ENCODE data around the gene DCDC1.

The DCDC1 gene

DNA sequence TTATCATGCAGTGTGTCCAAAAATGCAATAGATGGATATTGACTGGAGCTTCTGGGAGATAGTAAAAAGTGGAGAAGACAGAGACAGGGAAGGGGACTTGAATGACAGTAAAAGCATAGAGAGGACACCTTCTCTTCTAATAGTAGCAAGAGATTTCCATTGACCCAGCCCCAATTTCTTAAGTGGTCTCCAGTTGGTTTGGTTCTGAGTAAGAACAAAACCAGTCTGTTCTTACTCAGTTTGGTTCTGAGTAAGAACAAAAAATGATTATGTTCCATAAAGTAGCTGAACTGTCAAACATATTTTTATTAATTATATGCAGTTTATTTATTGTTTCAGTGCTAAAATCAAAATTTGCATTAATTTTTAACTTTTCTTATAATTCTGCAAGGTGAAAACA lies 466.6 kb downstream of the DCDC1 start:
- TF ChIP-seq, protein P1, sequence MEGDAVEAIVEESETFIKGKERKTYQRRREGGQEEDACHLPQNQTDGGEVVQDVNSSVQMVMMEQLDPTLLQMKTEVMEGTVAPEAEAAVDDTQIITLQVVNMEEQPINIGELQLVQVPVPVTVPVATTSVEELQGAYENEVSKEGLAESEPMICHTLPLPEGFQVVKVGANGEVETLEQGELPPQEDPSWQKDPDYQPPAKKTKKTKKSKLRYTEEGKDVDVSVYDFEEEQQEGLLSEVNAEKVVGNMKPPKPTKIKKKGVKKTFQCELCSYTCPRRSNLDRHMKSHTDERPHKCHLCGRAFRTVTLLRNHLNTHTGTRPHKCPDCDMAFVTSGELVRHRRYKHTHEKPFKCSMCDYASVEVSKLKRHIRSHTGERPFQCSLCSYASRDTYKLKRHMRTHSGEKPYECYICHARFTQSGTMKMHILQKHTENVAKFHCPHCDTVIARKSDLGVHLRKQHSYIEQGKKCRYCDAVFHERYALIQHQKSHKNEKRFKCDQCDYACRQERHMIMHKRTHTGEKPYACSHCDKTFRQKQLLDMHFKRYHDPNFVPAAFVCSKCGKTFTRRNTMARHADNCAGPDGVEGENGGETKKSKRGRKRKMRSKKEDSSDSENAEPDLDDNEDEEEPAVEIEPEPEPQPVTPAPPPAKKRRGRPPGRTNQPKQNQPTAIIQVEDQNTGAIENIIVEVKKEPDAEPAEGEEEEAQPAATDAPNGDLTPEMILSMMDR (IDR thresholded peaks at IDR 0.05; ENCODE audit: borderline replicate concordance, insufficient read depth, low read depth, low read length): no peak
- no peak overlapping the region for H3K4me3 ChIP-seq (ENCODE audit: low read depth, low read length)

DNA sequence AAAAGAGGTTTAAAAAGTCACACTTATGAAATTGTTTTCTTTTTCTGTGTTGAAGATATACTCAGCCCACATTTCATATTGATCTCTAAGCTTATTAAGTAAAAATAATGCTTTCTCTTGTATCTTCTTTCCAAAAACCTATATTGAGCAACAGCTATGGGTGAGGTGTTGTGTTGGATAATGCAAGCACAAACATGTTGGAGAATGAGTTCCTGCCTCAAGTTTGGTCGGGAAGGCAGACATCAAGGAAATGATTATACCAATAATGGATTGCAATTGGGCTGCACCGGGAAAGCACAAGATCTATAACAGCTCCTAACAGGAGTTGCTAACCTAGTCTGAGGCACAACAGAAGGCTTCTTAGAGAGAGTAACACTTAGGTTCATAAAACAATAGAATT lies 474.5 kb downstream of the DCDC1 start:
- H3K4me3 ChIP-seq (ENCODE audit: low read depth, low read length): no peak overlapping the region
- TF ChIP-seq, protein P1 (IDR thresholded peaks at IDR 0.05; ENCODE audit: borderline replicate concordance, insufficient read depth, low read depth, low read length): no peak

DNA sequence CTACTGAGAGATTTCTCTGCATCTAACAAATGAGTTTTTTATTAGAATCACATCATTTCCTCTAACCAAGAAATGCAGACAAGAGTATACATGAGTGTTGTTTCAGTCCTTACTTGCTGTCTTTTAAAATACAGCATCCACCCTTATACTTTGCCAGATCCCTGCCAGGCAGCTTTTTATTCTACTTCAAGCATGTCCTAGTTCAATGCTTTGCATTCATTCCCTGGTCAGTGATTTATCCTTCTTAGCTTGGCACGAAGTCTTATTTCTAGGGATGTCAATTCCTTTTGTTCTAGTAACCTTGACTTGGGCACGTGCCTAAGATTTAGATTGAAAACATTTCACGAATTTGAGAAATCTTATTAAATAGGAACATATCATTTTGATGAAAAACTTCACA lies 476.2 kb downstream of the DCDC1 start:
- TF ChIP-seq, protein P1 (IDR thresholded peaks at IDR 0.05; ENCODE audit: borderline replicate concordance, insufficient read depth, low read depth, low read length): no peak
- no peak overlapping the region for H3K4me3 ChIP-seq (ENCODE audit: low read depth, low read length)

DNA sequence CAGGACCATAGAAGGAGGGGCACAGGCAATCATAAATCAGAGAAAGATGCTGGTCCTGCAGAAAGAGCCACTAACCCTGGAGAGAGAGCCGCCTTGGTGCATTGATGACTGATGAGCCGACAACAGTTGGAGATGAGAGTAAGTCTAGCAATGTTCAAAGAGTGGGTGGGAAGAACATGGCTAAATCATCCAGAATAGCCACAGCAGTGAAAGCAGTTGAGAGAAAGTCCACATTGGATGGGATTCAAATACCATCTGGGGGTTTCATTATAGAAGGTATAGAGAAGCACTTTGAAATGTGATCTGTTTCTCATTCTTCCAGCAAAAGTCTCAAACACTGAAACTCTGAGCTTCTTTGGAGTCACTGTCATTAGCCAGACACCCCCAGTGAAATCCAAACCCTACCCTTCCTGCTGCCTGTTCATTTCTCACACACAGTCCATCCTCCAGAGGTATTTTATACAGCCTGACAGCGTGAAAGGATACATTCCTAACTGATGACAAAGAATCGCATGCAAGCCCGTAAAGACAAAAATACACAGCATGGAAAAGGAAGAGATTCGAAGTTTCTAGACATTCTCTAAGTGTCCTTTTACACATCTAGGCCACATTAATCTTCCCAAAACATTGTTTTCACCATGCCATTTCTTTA lies 480.3 kb downstream of the DCDC1 start:
- TF ChIP-seq, protein P1 (IDR thresholded peaks at IDR 0.05; ENCODE audit: borderline replicate concordance, insufficient read depth, low read depth, low read length): no peak
- H3K4me3 ChIP-seq (ENCODE audit: low read depth, low read length): no peak overlapping the region

DNA sequence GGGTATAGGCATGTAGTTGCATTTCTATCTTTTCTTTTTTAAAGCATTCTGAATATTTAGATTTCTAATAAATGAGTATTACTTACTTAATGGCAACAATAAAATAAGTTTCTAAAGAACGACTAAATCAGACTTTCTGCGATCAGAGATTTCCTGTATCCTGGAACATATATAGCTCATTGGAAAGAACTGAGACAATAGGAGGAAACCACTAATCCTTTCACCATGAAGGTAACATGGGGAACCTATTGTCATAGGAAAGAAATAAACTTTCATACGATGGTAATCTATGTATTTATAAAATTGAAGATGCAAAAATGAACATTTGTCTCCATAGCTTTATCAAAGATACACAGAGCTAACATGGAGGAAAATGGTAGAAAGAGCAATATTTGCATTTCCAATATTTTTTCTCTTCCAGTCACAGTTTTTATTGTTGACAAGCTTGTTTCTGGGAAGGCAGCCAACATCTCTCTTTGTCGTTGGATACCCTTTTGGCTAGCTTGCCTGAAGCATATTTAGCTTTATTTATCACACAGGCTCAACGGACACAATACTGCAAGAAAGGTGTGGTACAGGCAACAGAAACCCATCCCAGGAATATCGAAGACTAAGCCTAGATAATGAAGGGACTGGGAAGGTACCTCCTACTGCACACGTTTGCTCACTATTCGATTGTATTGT lies 490.1 kb downstream of the DCDC1 start:
- H3K4me3 ChIP-seq (ENCODE audit: low read depth, low read length): no peak overlapping the region
- TF ChIP-seq, protein P1 (IDR thresholded peaks at IDR 0.05; ENCODE audit: borderline replicate concordance, insufficient read depth, low read depth, low read length): no peak

DNA sequence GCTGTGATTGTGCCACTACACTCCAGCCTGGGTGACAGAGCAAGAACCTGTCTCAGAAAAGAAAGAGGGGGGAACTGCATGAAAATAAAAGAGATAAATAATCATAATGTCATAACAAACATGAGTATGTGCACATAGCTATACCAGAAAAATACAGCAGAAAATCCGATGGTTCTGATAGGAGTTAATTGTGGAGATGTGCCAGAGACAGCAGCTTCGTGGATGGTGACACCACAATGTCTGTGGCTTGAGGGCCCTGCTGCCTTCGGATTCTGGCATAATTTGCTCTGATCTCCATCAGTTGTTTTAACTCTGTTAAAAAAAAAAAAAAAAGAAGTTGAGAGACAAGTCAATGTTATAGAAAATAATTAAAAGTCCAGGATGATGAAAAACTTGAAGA lies 491.1 kb downstream of the DCDC1 start:
- TF ChIP-seq, protein P1 (IDR thresholded peaks at IDR 0.05; ENCODE audit: borderline replicate concordance, insufficient read depth, low read depth, low read length): no peak
- H3K4me3 ChIP-seq (ENCODE audit: low read depth, low read length): no peak overlapping the region
